CD4-positive, alpha-beta T cell (primary cell): Measurements from ENCODE around the gene HNRNPL. TPM values are rescaled to one million over a fixed set of nuclear protein-coding genes. Genes with fewer than 3 reads are reported as not detected.

Experiments used
- ATAC-seq: fragments of 200-7000 bp; cut with Tn5 transposase; one replicate; pipeline ENCODE4 v1.10.0; 2022; ENCODE audit warnings: mild to moderate bottlenecking; ENCODE audit not compliant: poor library complexity
- CTCF ChIA-PET: fragments of 350-600 bp; sonication (Branson Sonifier 250); formaldehyde crosslinking; loops from one replicate; lab custom pipeline; 2021; ENCODE audit warnings: antibody characterized with exemption, inconsistent platforms; lab: Charles Lee
- POLR2A ChIA-PET: fragments of 350-600 bp; sonication (Branson Sonifier 250); formaldehyde crosslinking; loops from one replicate; lab custom pipeline; 2021; ENCODE audit warnings: antibody characterized with exemption, inconsistent platforms; lab: Charles Lee
- DNase-seq, 14 experiments: peaks; one replicate each; pipeline ENCODE4 v3.0.0-alpha.2; 2013 to 2020; ENCODE audit warnings: mixed read lengths in 2 of 14
- H3K27ac ChIP-seq, 2 donors: one replicate each; pipeline versions ENCODE4 v1.5.1 to v1.7.0; 2013; ENCODE audit warnings: low read length in 2 of 2, low read depth in 1 of 2, mild to moderate bottlenecking in 1 of 2
- H3K27me3 ChIP-seq, 2 experiments: 1 replicate in 1 of 2; 2 replicates in 1 of 2; pipeline versions ENCODE4 v1.6.1 to v1.7.0; 2013; ENCODE audit warnings: low read length in 2 of 2, control low read depth in 1 of 2, mild to moderate bottlenecking in 1 of 2, moderate library complexity in 1 of 2; ENCODE audit not compliant: insufficient read depth in 2 of 2, control insufficient read depth in 1 of 2
- H3K36me3 ChIP-seq: one replicate; pipeline ENCODE4 v1.6.1; 2013; ENCODE audit warnings: low read length, control low read depth; ENCODE audit not compliant: insufficient read depth
- H3K4me1 ChIP-seq: one replicate; pipeline ENCODE4 v1.6.1; 2013; ENCODE audit warnings: low read length, control low read depth; ENCODE audit not compliant: insufficient read depth
- H3K4me3 ChIP-seq: one replicate; pipeline ENCODE4 v1.5.1; 2013; ENCODE audit warnings: mild to moderate bottlenecking, low read length, moderate library complexity
- H3K9me3 ChIP-seq, 2 experiments: 1 replicate in 1 of 2; 2 replicates in 1 of 2; pipeline versions ENCODE4 v1.6.1 to v1.7.0; 2013; ENCODE audit warnings: low read length in 2 of 2, mild to moderate bottlenecking in 2 of 2, control low read depth in 1 of 2, moderate library complexity in 1 of 2; ENCODE audit not compliant: control insufficient read depth in 1 of 2, insufficient read depth in 1 of 2
- H3K27ac Mint-ChIP-seq: one replicate; pipeline ENCODE4 v1.8.0; 2020; ENCODE audit warnings: mixed read lengths
- H3K27me3 Mint-ChIP-seq: one replicate; pipeline ENCODE4 v1.8.0; 2021; ENCODE audit warnings: mixed read lengths
- H3K36me3 Mint-ChIP-seq: one replicate; pipeline ENCODE4 v1.8.0; 2021; ENCODE audit warnings: low read depth, mixed read lengths
- H3K4me1 Mint-ChIP-seq: one replicate; pipeline ENCODE4 v1.8.0; 2021; ENCODE audit warnings: low read depth, mixed read lengths
- H3K4me3 Mint-ChIP-seq: one replicate; pipeline ENCODE4 v1.8.0; 2020; ENCODE audit warnings: mild to moderate bottlenecking, mixed read lengths
- H3K9me3 Mint-ChIP-seq: one replicate; pipeline ENCODE4 v1.8.0; 2020; ENCODE audit warnings: mixed read lengths
- CTCF ChIP-seq: fragments of 200-600 bp; IDR thresholded peaks from one replicate; pipeline ENCODE4 v1.8.0; 2022; ENCODE audit warnings: antibody characterized with exemption, mild to moderate bottlenecking
- intact Hi-C, 2 experiments: fragments of 100-400 bp; cut with DNase I in 1 of 2; cut with micrococcal nuclease in 1 of 2; formaldehyde crosslinking; loops; one replicate each; pipeline versions ENCODE4 v1.15.1 to v1.9.0; 2023 to 2025; cut with DNase I, micrococcal nuclease
- total RNA-seq, 174 experiments: library from RNA in 2 of 174; stranded (reverse) in 2 of 174; gene quantifications; one replicate each; pipeline ENCODE4 v1.2.3 and lab custom pipeline; 2021 to 2026

The HNRNPL gene
- total RNA-seq, 2 experiments from 2014 or later, result 535 to 565 TPM

- Histone ChIP-seq H3K27ac (peak overlapping the region; percentile 62 to 72), H3K4me3 (peak overlapping the region; percentile 72), H3K9me3 (no peaks in the 10 kb centered on the region), H3K4me1 (peaks cover 52% of the 10 kb centered on the region), H3K36me3 (peaks cover 38% of the 10 kb centered on the region), H3K27me3 (no peaks in the 10 kb centered on the region)
- H3K27me3 Mint-ChIP-seq, result no peaks in the 10 kb centered on the region
- peak overlapping the region; percentile 86 for H3K4me3 Mint-ChIP-seq
- TF ChIP-seq CTCF, result peak; percentile 88
- ChIA-PET POLR2A (interaction anchor here (0.6 to 10.7 kb wide), 10 partner anchors 8 to 467 kb away, joined by 3 to 170 read pairs (median 6); partner anchors contain the start of genes ACTN4, ECH1, FAM98C and HNRNPL), CTCF (interaction anchor here (0.8 to 4.0 kb wide), 15 partner anchors 9 to 466 kb away, joined by 3 to 17 read pairs (median 7); partner anchors contain the start of genes ECH1, MRPS12, NFKBIB and RINL)
- peak; percentile 93 for ATAC-seq
- H3K36me3 Mint-ChIP-seq, result peaks cover 42% of the 10 kb centered on the region
- peaks cover 66% of the 10 kb centered on the region for H3K4me1 Mint-ChIP-seq
- peak; percentile 87 to 98 (median 95) for DNase-seq
- H3K9me3 Mint-ChIP-seq, result no peaks in the 10 kb centered on the region
- peak overlapping the region; percentile 86 for H3K27ac Mint-ChIP-seq
- intact Hi-C loops, result loop anchor here (1.0 to 5.0 kb wide), 6 partner anchors 18 to 323 kb away; partner anchors contain the start of gene ECH1 (in 2 of the 2)
These were observed 20.2 kb upstream of the HNRNPL start for GRCh38 chr19:38869836-38870607.

GRCh38 chr19:38869160-38869835 lies 19.5 kb upstream of the HNRNPL start:
- intact Hi-C loops, result loop anchor here (1.0 to 5.0 kb wide), 4 partner anchors 17 to 137 kb away; partner anchors contain the start of gene ECH1 (in 1 of the 2)
- peak overlapping the region; percentile 86 for H3K27ac Mint-ChIP-seq
- no peak for TF ChIP-seq CTCF
- ChIA-PET POLR2A (interaction anchor here (0.6 to 10.7 kb wide), 12 partner anchors 9 to 467 kb away, joined by 3 to 170 read pairs (median 6); partner anchors contain the start of genes ACTN4, ECH1, FAM98C and HNRNPL), CTCF (interaction anchor here (0.5 to 4.0 kb wide), 15 partner anchors 9 to 466 kb away, joined by 3 to 17 read pairs (median 7); partner anchors contain the start of genes ECH1, MRPS12, NFKBIB and RINL)
- peaks cover 35% of the 10 kb centered on the region for H3K36me3 ChIP-seq
- H3K36me3 Mint-ChIP-seq, result peaks cover 41% of the 10 kb centered on the region
- H3K4me1 Mint-ChIP-seq, result peaks cover 73% of the 10 kb centered on the region
- DNase-seq, result peak in 5 of 14 experiments; percentile 22 to 62 (median 51)
- peak overlapping the region; percentile 85 for H3K4me3 Mint-ChIP-seq
- H3K4me3 ChIP-seq, result peak overlapping the region; percentile 72
- ATAC-seq, result no peak
- no peaks in the 10 kb centered on the region for H3K9me3 ChIP-seq
- no peaks in the 10 kb centered on the region for H3K9me3 Mint-ChIP-seq
- no peaks in the 10 kb centered on the region for H3K27me3 ChIP-seq
- H3K27me3 Mint-ChIP-seq, result no peaks in the 10 kb centered on the region
- peak overlapping the region; percentile 43 to 62 for H3K27ac ChIP-seq
- H3K4me1 ChIP-seq, result peaks cover 60% of the 10 kb centered on the region

GRCh38 chr19:38868551-38868950 lies 18.8 kb upstream of the HNRNPL start:
- POLR2A ChIA-PET, result interaction anchor here (0.8 to 10.7 kb wide), 9 partner anchors 8 to 466 kb away, joined by 3 to 170 read pairs (median 11); partner anchors contain the start of genes ECH1, FAM98C, HNRNPL and MRPS12
- DNase-seq (no peak), ATAC-seq (no peak)
- H3K27me3 ChIP-seq, result no peaks in the 10 kb centered on the region
- peak overlapping the region; percentile 85 for H3K4me3 Mint-ChIP-seq
- H3K4me3 ChIP-seq, result no peak overlapping the region
- H3K27me3 Mint-ChIP-seq, result no peaks in the 10 kb centered on the region
- H3K36me3 ChIP-seq, result peaks cover 34% of the 10 kb centered on the region
- peak overlapping the region in 1 of 2 donors; percentile 43 for H3K27ac ChIP-seq
- H3K27ac Mint-ChIP-seq, result peak overlapping the region; percentile 86
- H3K4me1 ChIP-seq, result peaks cover 64% of the 10 kb centered on the region
- no peaks in the 10 kb centered on the region for H3K9me3 ChIP-seq
- no peak for TF ChIP-seq CTCF
- CTCF ChIA-PET, result interaction anchor here (0.5 to 4.0 kb wide), 7 partner anchors 19 to 99 kb away, joined by 3 to 17 read pairs (median 10); partner anchors contain the start of genes ECH1, MRPS12, NFKBIB and SARS2
- no peaks in the 10 kb centered on the region for H3K9me3 Mint-ChIP-seq
- H3K4me1 Mint-ChIP-seq, result peaks cover 75% of the 10 kb centered on the region
- H3K36me3 Mint-ChIP-seq, result peaks cover 34% of the 10 kb centered on the region
- intact Hi-C loops, result loop anchor here in 1 of 2 experiments (2.0 to 5.0 kb wide), 3 partner anchors 18 to 136 kb away; partner anchors contain the start of gene ECH1
